HFFc6 (cell line): ENCODE data around the gene LHPP. TPM values are rescaled to one million over a fixed set of nuclear protein-coding genes. Genes with fewer than 3 reads are reported as not detected.

Source experiments
- DNase-seq: peaks from one replicate; pipeline ENCODE4 v3.0.0-alpha.2; 2018
- H3K27ac Mint-ChIP-seq: 2 replicates; pipeline ENCODE4 v1.8.0; 2020; ENCODE audit warnings: mild to moderate bottlenecking, mixed read lengths
- H3K27me3 Mint-ChIP-seq: 2 replicates; pipeline ENCODE4 v1.8.0; 2021; ENCODE audit warnings: mild to moderate bottlenecking, moderate library complexity, mixed read lengths; ENCODE audit not compliant: insufficient read depth
- H3K36me3 Mint-ChIP-seq: 2 replicates; pipeline ENCODE4 v1.8.0; 2021; ENCODE audit warnings: low read depth, mixed read lengths
- H3K4me1 Mint-ChIP-seq: 2 replicates; pipeline ENCODE4 v1.8.0; 2020; ENCODE audit warnings: low read depth, mixed read lengths
- H3K4me3 Mint-ChIP-seq: 2 replicates; pipeline ENCODE4 v1.8.0; 2020; ENCODE audit warnings: mild to moderate bottlenecking, moderate library complexity, mixed read lengths
- H3K9me3 Mint-ChIP-seq: 2 replicates; pipeline ENCODE4 v1.8.0; 2020; ENCODE audit warnings: mild to moderate bottlenecking, mixed read lengths
- CTCF ChIP-seq: fragments of 200-600 bp; sonication (generic); IDR thresholded peaks from 2 replicates; pipeline ENCODE4 v1.5.0; 2021; ENCODE audit warnings: antibody characterized with exemption, mild to moderate bottlenecking
- total RNA-seq, 6 experiments: library from RNA; stranded (reverse); fragmentation: NEBNext Ultra II Directional; extraction: Animal tissue kit (Norgen Biotek cat#: 25700); gene quantifications; 2 replicates in 1 of 6; 3 replicates in 5 of 6; pipeline ENCODE4 v1.2.3, GENCODE V29; 2021

The LHPP gene
- total RNA-seq, 6 experiments from 2014 or later, result 12.5 to 17.3 (median 14.0) TPM

GRCh38 chr10:124464028-124464965 is 2.7 kb downstream of the LHPP start:
- Mint-ChIP-seq H3K9me3 (no peaks in the 10 kb centered on the region), H3K4me1 (peaks cover 6% of the 10 kb centered on the region), H3K27ac (no peak overlapping the region), H3K27me3 (peaks cover 4% of the 10 kb centered on the region; the same call in 1 of the 2 replicates), H3K36me3 (no peaks in the 10 kb centered on the region), H3K4me3 (no peak overlapping the region)
- no peak for TF ChIP-seq CTCF
- no peak for DNase-seq

- H3K4me1 Mint-ChIP-seq, result peaks cover 6% of the 10 kb centered on the region
- H3K9me3 Mint-ChIP-seq, result no peaks in the 10 kb centered on the region
- no peak overlapping the region for H3K27ac Mint-ChIP-seq
- no peak for DNase-seq
- no peaks in the 10 kb centered on the region for H3K36me3 Mint-ChIP-seq
- peaks cover 1% of the 10 kb centered on the region; the same call in 1 of the 2 replicates for H3K27me3 Mint-ChIP-seq
- TF ChIP-seq CTCF, result no peak
- no peak overlapping the region for H3K4me3 Mint-ChIP-seq
Observed at GRCh38 chr10:124465003-124465776, 3.6 kb downstream of the LHPP start.

GRCh38 chr10:124465777-124466488 is 4.3 kb downstream of the LHPP start:
- no peak overlapping the region for H3K27ac Mint-ChIP-seq
- peaks cover 1% of the 10 kb centered on the region; the same call in 1 of the 2 replicates for H3K27me3 Mint-ChIP-seq
- H3K36me3 Mint-ChIP-seq, result no peaks in the 10 kb centered on the region
- DNase-seq, result no peak
- H3K4me3 Mint-ChIP-seq, result no peak overlapping the region
- peaks cover 6% of the 10 kb centered on the region for H3K4me1 Mint-ChIP-seq
- no peak for TF ChIP-seq CTCF
- no peaks in the 10 kb centered on the region for H3K9me3 Mint-ChIP-seq

GRCh38 chr10:124467165-124467564 is 5.5 kb downstream of the LHPP start:
- Mint-ChIP-seq H3K4me1 (no peaks in the 10 kb centered on the region), H3K36me3 (no peaks in the 10 kb centered on the region), H3K9me3 (no peaks in the 10 kb centered on the region), H3K27me3 (peaks cover 3% of the 10 kb centered on the region; the same call in 1 of the 2 replicates), H3K4me3 (no peak overlapping the region), H3K27ac (no peak overlapping the region)
- TF ChIP-seq CTCF, result no peak
- DNase-seq, result no peak

GRCh38 chr10:124468624-124469023 is 7.0 kb downstream of the LHPP start:
- no peak overlapping the region for H3K27ac Mint-ChIP-seq
- no peak for DNase-seq
- no peaks in the 10 kb centered on the region for H3K36me3 Mint-ChIP-seq
- TF ChIP-seq CTCF, result no peak
- no peaks in the 10 kb centered on the region for H3K9me3 Mint-ChIP-seq
- no peak overlapping the region for H3K4me3 Mint-ChIP-seq
- no peaks in the 10 kb centered on the region for H3K4me1 Mint-ChIP-seq
- H3K27me3 Mint-ChIP-seq, result peaks cover 3% of the 10 kb centered on the region; the same call in 1 of the 2 replicates
